ENCODE measurements around the gene ZNF470. TPM values are rescaled to one million over a fixed set of nuclear protein-coding genes. Genes with fewer than 3 reads are reported as not detected.

The ZNF470 gene
- polyA plus RNA-seq, 2 donors = 1.1 to 2.3 TPM

- Histone ChIP-seq H3K4me3 (ENCODE audit: low read depth in 1 of 2, low read length in 2 of 2) (no peak overlapping the region), H3K36me3 (ENCODE audit: control insufficient read depth in 2 of 2, insufficient read depth in 2 of 2, low read length in 1 of 2) (peaks cover 4 to 22% of the 10 kb centered on the region in 2 donors), H3K27ac (ENCODE audit: low read depth in 2 of 2, low read length in 1 of 2) (no peak overlapping the region), H3K27me3 (ENCODE audit: control insufficient read depth in 1 of 2, insufficient read depth in 2 of 2, low read length in 2 of 2) (no peaks in the 10 kb centered on the region), H3K4me1 (ENCODE audit: control insufficient read depth in 2 of 2, insufficient read depth in 2 of 2, low read length in 1 of 2) (no peaks in the 10 kb centered on the region), H3K9me3 (ENCODE audit: control insufficient read depth in 2 of 2, insufficient read depth in 1 of 2, low read depth in 1 of 2, low read length in 1 of 2) (peaks cover 35 to 52% of the 10 kb centered on the region in 2 donors)
- WGBS, 2 donors = 94 to 96% methylated on average over 9 of the region's 9 CpGs
Measured at GRCh38 chr19:56625708-56626107, 58.4 kb downstream of the ZNF470 start.

- no peak overlapping the region for H3K4me3 ChIP-seq (ENCODE audit: low read depth in 1 of 2, low read length in 2 of 2)
- H3K27ac ChIP-seq (ENCODE audit: low read depth in 2 of 2, low read length in 1 of 2) = no peak overlapping the region
- H3K36me3 ChIP-seq (ENCODE audit: control insufficient read depth in 2 of 2, insufficient read depth in 2 of 2, low read length in 1 of 2) = no peaks in the 10 kb centered on the region
- H3K27me3 ChIP-seq (ENCODE audit: control insufficient read depth in 1 of 2, insufficient read depth in 2 of 2, low read length in 2 of 2) = no peaks in the 10 kb centered on the region
- peaks cover 13 to 24% of the 10 kb centered on the region in 2 donors for H3K9me3 ChIP-seq (ENCODE audit: control insufficient read depth in 2 of 2, insufficient read depth in 1 of 2, low read depth in 1 of 2, low read length in 1 of 2)
- no peaks in the 10 kb centered on the region for H3K4me1 ChIP-seq (ENCODE audit: control insufficient read depth in 2 of 2, insufficient read depth in 2 of 2, low read length in 1 of 2)
- 19 to 21% methylated on average over 1 of the region's 1 CpG for WGBS, 2 donors
Measured at GRCh38 chr19:56633021-56633420, 65.8 kb downstream of the ZNF470 start.

- Histone ChIP-seq H3K9me3 (ENCODE audit: control insufficient read depth in 2 of 2, insufficient read depth in 1 of 2, low read depth in 1 of 2, low read length in 1 of 2) (peaks cover 12% of the 10 kb centered on the region in 2 donors), H3K27ac (ENCODE audit: low read depth in 2 of 2, low read length in 1 of 2) (no peak overlapping the region), H3K4me1 (ENCODE audit: control insufficient read depth in 2 of 2, insufficient read depth in 2 of 2, low read length in 1 of 2) (no peaks in the 10 kb centered on the region), H3K4me3 (ENCODE audit: low read depth in 1 of 2, low read length in 2 of 2) (no peak overlapping the region), H3K36me3 (ENCODE audit: control insufficient read depth in 2 of 2, insufficient read depth in 2 of 2, low read length in 1 of 2) (no peaks in the 10 kb centered on the region), H3K27me3 (ENCODE audit: control insufficient read depth in 1 of 2, insufficient read depth in 2 of 2, low read length in 2 of 2) (no peaks in the 10 kb centered on the region)
- 14 to 15% methylated on average over 21 of the region's 21 CpGs for WGBS, 2 donors
Measured at GRCh38 chr19:56637976-56638555, 70.8 kb downstream of the ZNF470 start.

Other genes with a start within 250 kb of the ZNF470 start
- 1 to 10 TPM in 1 of 2 donors, under 1 TPM in 1; 0.86 to 1.1 TPM for gene ZNF582, start 173.9 kb upstream of the ZNF470 start, polyA plus RNA-seq
- under 1 TPM; 0.55 to 0.56 TPM for gene ZNF583, start 163.1 kb upstream of the ZNF470 start, polyA plus RNA-seq
- gene ZNF667, start 90.1 kb upstream of the ZNF470 start, polyA plus RNA-seq = 1 to 10 TPM in 1 of 2 donors, under 1 TPM in 1; 0.85 to 1.9 TPM
- gene ZNF471, start 59.6 kb upstream of the ZNF470 start, polyA plus RNA-seq = 1 to 10 TPM; 1.2 to 2.2 TPM
- gene ZFP28, start 28.5 kb upstream of the ZNF470 start, polyA plus RNA-seq = 1 to 10 TPM; 1.8 to 2.6 TPM
- gene ZNF71, start 27.8 kb downstream of the ZNF470 start, polyA plus RNA-seq = 1 to 10 TPM; 1.3 to 1.9 TPM
- under 1 TPM in 1 of 2 donors, not detected in 1; 0.05 TPM for gene SMIM17, start 75.7 kb downstream of the ZNF470 start, polyA plus RNA-seq
- gene ZNF835, start 104.3 kb downstream of the ZNF470 start, polyA plus RNA-seq = under 1 TPM; 0.12 to 0.18 TPM

Measured in esophagus (tissue), 2 donors.